Measurements from ENCODE around the gene RPL38.
"Not testable (repeated sequence)": the region's sequence is repeated elsewhere in the genome, so short reads cannot be mapped to it uniquely, and the experiment has no call there.

The RPL38 gene

GRCh38 chr17:74185571-74186185, 17.8 kb upstream of the RPL38 start:
- DNase-seq: no peak

DNA sequence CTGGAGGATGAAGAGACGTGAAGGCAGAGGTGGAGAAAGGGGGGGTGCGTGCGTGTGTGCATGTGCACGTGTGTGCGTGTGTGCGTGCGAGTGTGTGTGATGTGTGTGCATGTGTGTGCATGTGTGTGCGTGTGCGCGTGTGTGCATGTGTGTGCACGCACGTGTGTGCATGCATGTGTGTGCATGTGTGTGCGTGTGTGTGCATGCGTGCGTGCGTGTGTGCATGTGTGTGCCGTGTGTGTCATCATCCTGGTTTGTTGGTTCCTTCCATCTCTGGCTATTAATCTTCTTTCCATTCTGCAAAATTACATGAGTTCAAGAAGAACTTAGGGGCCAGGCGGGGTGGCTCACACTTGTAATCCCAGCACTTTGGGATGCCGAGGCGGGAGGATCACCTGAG, 17.0 kb upstream of the RPL38 start:
- DNase-seq: no peak

DNA sequence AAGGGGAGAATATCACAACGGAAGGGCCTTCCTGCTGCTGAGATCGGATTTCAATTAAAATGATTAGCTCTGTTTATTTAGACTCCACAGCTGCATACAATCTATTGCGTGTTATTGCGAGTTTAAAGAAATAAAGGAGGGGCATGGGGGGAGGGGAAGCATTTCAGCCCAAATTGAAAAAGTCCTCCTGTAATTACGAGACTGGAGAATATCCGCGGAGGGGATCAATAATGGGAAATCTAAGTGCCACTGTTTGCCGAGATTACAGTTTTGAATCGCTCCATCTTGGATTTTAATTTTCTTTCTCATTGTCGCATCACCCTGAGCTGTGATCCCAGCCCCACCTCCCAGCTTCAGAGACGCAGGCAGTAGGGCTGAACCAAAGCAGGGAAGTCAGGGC, 15.7 kb upstream of the RPL38 start:
- no peak for DNase-seq

DNA sequence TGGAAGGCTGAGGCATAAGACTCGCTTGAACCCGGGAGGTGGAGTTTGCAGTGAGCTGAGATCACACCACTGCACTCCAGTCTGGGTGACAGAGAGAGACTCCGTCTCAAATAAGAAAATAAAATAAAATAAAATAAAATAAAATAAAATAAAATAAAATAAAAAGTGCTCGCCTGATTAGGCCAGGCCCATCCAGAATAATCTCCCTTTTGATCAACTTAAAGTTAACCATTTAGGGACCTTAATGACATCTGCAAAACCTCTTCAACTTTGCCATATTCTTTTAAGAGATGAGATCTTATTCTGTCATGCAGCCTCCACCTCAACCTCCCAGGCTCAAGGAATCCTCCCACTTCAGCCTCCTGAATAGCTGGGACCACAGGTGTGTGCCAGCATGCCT, 14.8 kb upstream of the RPL38 start:
- DNase-seq: not testable (repeated sequence)

DNA sequence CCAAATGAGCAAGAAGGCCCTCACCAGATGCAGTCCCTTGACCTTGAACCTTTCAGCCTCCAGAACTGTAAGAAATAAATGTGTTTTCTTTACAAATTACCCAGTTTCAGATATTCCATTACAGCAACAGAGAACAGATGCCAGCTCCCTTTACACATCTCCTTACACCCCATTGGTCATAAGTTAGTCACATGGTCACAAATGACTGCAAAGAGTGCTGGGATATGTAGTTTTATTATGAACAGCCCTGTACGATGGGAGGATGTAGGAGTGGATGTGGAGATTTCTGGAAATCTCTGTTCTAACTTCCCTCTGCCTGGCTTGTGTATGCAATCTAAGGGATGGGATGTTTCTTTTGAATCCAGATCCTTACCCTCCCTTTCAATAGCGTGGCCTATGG, 13.3 kb upstream of the RPL38 start:
- DNase-seq: peak; percentile 49

DNA sequence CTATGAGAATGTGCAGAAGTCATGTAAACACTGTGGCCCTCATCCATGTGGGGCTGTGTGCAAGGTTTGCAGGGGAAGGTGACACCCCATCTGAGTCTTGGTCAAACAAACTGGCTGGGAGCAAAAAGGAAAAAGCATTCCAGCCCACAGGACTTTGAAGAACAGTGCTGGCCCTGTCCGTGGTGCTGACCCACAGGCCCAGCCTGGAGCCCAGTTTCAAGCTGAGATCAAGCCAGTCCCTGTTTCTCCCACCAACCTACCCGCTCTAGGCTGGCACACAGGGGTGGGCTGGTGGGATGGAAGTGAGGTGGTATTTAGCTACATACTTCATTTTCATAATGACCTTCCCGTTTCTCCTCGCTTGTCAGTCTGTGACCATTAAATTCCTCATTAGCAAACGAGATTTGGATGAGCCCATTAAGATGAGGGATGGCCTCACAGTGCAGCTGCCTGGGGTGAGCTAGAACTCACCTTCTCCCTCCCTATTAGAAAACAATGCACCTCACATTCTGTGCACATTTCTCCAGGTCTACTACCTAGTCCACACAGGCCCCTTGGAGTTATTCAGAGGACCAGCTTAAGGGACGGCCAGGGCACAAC, 12.6 kb upstream of the RPL38 start:
- DNase-seq: no peak

- DNase-seq: no peak
These were observed 10.3 kb upstream of the RPL38 start for GRCh38 chr17:74192950-74193781.

GRCh38 chr17:74194682-74195081, 8.8 kb upstream of the RPL38 start:
- DNase-seq: no peak

GRCh38 chr17:74196541-74197317, 6.7 kb upstream of the RPL38 start:
- no peak for DNase-seq

- no peak for DNase-seq
These were observed 5.7 kb upstream of the RPL38 start for GRCh38 chr17:74197801-74198200.

GRCh38 chr17:74198694-74199093, 4.8 kb upstream of the RPL38 start:
- no peak for DNase-seq

DNA sequence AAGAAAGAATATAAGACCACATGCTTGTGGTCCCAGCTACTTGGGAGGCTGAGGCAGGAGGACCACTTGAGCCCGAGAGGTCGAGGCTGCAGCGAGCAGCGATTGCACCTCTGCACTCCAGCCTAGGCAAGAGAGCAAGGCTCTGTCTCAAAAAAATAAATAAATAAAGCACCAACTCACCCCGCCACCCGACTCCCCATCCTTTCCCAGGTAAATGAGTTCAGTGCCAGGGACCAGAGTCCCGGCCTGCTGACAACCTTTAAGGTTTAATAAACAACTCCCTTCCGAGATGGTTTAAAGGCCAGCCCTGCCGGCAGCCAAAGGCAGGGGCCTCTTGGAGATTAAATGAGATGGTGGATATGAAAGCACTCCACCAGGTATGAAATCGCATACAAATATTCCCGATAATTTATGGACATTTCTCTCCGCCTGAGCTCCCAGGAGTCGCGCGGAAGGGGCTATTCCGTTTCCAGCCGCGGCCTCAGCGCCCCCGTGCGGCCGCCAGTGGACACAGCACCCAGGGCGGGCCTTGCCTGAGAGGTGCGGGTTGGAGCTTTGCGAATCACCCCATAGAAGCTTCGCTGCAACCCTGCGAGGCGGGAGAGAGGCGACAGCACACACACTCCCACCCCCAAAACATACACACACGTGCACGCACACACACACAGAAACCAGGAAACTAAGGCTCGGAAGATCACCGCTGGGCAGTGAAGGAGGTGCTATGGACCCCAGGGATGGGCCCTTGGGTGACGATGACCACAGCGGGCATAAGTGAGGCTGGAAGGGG, 4.0 kb upstream of the RPL38 start:
- DNase-seq: no peak

DNA sequence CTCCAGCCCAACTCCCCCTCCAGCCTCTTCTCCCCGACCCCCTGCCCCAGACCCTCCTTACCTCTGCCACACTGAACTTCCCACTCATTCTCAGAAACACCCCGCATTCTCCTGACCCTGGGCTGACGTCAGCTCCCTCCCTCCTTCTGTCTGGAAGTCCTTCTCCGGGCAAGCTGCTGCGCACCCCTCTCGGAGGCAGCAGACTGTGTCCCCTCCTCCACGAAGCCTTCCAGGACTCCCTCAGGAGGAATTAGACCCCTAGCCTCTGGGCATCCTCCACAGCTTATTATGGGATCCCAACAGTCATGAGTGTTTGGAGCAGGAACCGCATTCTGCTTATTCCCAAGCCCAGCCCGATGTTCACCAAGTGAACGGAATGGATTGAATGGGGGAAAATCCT, 3.4 kb upstream of the RPL38 start:
- no peak for DNase-seq

DNA sequence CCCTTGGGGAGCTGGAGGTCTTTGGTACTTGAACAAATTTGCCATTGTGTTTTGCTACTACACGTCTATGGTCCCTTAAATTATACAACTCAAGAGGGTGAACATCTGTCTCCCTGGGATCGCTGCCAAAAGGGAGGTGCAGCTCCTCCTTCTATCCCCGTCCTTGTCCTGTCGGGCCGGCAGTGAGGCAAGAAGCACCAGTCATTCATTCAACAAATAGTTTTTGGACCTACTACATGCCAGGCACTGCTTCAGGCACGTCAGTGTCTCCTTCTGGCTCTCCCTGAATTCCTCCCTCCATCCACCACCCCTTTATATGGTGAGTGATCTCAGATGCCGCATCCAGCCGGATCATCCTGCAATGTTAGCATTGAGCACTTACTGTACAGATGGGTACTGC, 2.2 kb upstream of the RPL38 start:
- peak; percentile 83 for DNase-seq

GRCh38 chr17:74201948-74202347, 1.5 kb upstream of the RPL38 start:
- no peak for DNase-seq

- no peak for DNase-seq
These were observed 540 bp upstream of the RPL38 start for GRCh38 chr17:74202938-74203337.

- DNase-seq: no peak
These were observed 996 bp downstream of the RPL38 start for GRCh38 chr17:74204474-74204873.

DNA sequence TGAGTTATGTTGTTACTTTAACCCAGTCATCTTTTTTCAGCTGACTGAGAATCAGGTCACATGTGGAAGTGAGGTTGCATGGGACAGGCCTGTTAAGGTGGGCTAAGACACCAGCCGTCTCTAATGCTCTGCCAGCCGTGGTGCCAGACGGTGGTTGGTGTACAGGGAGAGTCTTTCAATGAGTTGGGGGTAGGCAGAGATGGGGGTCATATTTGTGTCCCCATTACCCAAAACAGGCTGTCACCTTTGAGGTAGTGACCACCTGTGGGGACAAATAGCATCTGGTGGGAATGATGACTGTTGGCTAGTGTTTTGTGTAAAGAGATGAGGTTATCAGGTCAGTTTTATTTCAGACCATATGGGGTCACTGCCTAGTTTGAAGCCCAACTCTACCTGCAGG, 1.8 kb downstream of the RPL38 start:
- no peak for DNase-seq

GRCh38 chr17:74206332-74206818, 2.9 kb downstream of the RPL38 start:
- DNase-seq: no peak

DNA sequence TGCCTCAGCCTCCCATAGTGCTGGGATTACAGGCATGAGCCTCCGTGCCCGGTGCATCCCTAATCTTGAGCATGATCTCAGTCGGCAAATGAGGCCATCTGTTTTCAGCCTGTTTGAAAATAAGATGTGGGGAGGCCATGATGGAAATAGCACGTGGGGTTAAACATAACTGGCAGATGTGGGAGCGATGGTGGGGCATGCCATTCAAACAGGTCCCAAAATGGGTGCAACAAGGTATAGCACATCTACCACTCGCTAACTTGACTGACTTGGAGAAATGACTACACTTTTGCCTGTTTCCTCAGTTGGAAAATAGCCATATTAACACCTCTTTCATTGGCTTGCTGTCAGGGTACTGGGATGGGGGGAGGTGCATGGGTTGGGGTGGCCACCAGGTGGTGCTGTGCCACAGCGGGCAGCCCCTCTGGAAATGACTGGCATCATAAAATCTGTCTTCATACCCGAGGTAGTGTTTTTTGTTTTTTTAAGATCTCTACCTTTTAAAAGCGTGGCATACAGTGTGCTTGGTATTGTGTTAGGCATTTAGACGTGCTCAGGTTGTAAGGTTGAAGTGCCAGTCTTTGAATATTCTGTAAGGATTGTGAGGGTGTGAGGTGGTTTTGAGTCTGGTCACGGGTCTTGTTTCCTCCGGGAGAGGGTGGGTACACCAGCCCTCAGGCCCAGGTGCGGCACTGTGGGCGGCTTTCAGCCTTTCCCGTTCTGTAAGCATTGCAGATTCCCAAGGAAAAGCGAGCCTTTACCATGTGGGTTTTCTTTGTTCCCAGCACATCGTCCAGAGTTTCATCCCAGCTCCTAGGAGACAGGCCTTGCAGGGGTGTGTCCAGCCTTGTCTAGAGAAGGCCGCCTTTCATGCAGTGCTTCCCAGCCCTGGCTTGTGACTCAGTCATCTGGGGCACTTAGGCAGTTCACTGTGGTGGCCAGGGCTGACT, 7.0 kb downstream of the RPL38 start:
- DNase-seq: no peak

All from NCI-H446 treated with DMSO at 0.1 percent for 48 hours (cell line).